ENCODE measurements around the gene TBCEL.

Gene TBCEL

GRCh38 chr11:121122328-121122727 is 98.4 kb downstream of the TBCEL start:
- DNase-seq (ENCODE audit: low read depth) = no peak
- no peak for TF ChIP-seq CTCF (IDR thresholded peaks at IDR 0.05; ENCODE audit: insufficient read depth, low read depth, low read length, missing control alignments)
- no peak overlapping the region for H3K4me3 ChIP-seq (ENCODE audit: low read depth, low read length)

DNA sequence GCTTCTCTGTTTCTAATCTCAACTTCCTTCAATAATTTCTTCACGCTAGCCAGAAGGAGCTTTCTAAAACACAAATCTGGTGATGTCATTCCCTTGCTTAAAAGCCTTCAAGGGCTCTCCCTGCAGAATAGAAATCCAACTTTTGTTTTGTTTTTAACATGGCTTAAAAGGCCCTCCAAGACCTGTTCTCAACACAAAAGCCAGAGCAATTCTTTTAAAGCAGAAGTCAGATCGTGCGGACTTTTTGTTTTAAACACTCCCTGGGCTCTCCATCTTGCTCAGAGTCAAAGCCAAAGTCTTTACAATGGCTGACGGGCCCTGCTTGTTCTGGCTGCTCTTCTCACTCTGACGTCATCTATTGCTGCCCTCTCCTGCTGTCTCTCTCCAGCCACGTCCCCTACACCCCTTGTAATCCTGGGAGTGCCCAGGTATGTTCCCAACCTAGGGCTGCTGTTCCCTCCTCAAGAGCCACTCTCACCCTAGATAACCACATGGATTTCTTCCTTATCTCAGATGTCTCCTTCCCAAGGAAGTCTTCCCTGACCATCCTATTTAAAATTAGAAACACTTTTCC is 99.7 kb downstream of the TBCEL start:
- no peak for TF ChIP-seq CTCF (IDR thresholded peaks at IDR 0.05; ENCODE audit: insufficient read depth, low read depth, low read length, missing control alignments)
- DNase-seq (ENCODE audit: low read depth) = no peak
- no peak overlapping the region for H3K4me3 ChIP-seq (ENCODE audit: low read depth, low read length)

DNA sequence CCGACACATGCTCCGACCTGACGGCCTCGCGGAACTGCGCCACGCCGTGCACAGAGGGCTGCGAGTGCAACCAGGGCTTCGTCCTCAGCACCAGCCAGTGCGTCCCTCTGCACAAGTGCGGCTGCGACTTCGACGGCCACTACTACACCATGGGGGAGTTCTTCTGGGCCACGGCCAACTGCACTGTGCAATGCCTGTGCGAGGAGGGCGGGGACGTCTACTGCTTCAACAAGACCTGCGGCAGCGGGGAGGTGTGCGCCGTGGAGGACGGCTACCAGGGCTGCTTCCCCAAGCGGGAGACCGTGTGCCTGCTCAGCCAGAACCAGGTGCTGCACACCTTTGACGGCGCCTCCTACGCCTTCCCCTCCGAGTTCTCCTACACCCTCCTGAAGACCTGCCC is 103.9 kb downstream of the TBCEL start:
- no peak for TF ChIP-seq CTCF (IDR thresholded peaks at IDR 0.05; ENCODE audit: insufficient read depth, low read depth, low read length, missing control alignments)
- no peak for DNase-seq (ENCODE audit: low read depth)
- H3K4me3 ChIP-seq (ENCODE audit: low read depth, low read length) = no peak overlapping the region

- TF ChIP-seq CTCF (IDR thresholded peaks at IDR 0.05; ENCODE audit: insufficient read depth, low read depth, low read length, missing control alignments) = no peak
- DNase-seq (ENCODE audit: low read depth) = no peak
- no peak overlapping the region for H3K4me3 ChIP-seq (ENCODE audit: low read depth, low read length)
Measured at GRCh38 chr11:121129362-121130340, 105.7 kb downstream of the TBCEL start.

- no peak for TF ChIP-seq CTCF (IDR thresholded peaks at IDR 0.05; ENCODE audit: insufficient read depth, low read depth, low read length, missing control alignments)
- no peak for DNase-seq (ENCODE audit: low read depth)
- H3K4me3 ChIP-seq (ENCODE audit: low read depth, low read length) = no peak overlapping the region
Measured at GRCh38 chr11:121131656-121132055, 107.8 kb downstream of the TBCEL start.

- no peak for TF ChIP-seq CTCF (IDR thresholded peaks at IDR 0.05; ENCODE audit: insufficient read depth, low read depth, low read length, missing control alignments)
- DNase-seq (ENCODE audit: low read depth) = no peak
- no peak overlapping the region for H3K4me3 ChIP-seq (ENCODE audit: low read depth, low read length)
Measured at GRCh38 chr11:121132211-121132976, 108.5 kb downstream of the TBCEL start.
